Stimulated activated CD4-positive, alpha-beta T cell treated with anti-CD3 and anti-CD28 coated beads, Interleukin-12 subunit alpha, Interleukin-12 subunit beta, amount 100 ng/mL, for 48 hours (primary cell): Measurements from ENCODE around the gene IGFBP4.

ENCODE experiments used
- DNase-seq, 3 donors: peaks; one replicate each; pipeline ENCODE4 v3.0.0-alpha.2; 2020; ENCODE audit warnings: low read depth in 2 of 3, low spot score in 1 of 3

The IGFBP4 gene

GRCh38 chr17:40454613-40454995 lies 11.4 kb downstream of the IGFBP4 start:
- DNase-seq = no peak

- DNase-seq = no peak
Observed at GRCh38 chr17:40456396-40456951, 13.2 kb downstream of the IGFBP4 start.

- no peak for DNase-seq
Observed at GRCh38 chr17:40457369-40457768, 14.1 kb downstream of the IGFBP4 start.

GRCh38 chr17:40457964-40458791 lies 14.9 kb downstream of the IGFBP4 start:
- DNase-seq = no peak

- DNase-seq = no peak
Observed at GRCh38 chr17:40458851-40459482, 15.7 kb downstream of the IGFBP4 start.

- no peak for DNase-seq
Observed at GRCh38 chr17:40459636-40460603, 16.7 kb downstream of the IGFBP4 start.

GRCh38 chr17:40460604-40460967 lies 17.3 kb downstream of the IGFBP4 start:
- no peak for DNase-seq

- DNase-seq = no peak
Observed at GRCh38 chr17:40460968-40461731, 17.9 kb downstream of the IGFBP4 start.

- DNase-seq = no peak
Observed at GRCh38 chr17:40461732-40462342, 18.6 kb downstream of the IGFBP4 start.

- DNase-seq = no peak
Observed at GRCh38 chr17:40462343-40463121, 19.3 kb downstream of the IGFBP4 start.

- DNase-seq = no peak
Observed at GRCh38 chr17:40463122-40463550, 19.9 kb downstream of the IGFBP4 start.

GRCh38 chr17:40464392-40464855 lies 21.2 kb downstream of the IGFBP4 start:
- DNase-seq = no peak

- DNase-seq = no peak
Observed at GRCh38 chr17:40466298-40466971, 23.2 kb downstream of the IGFBP4 start.

- DNase-seq = no peak
Observed at GRCh38 chr17:40467281-40467867, 24.1 kb downstream of the IGFBP4 start.

- DNase-seq = no peak
Observed at GRCh38 chr17:40468560-40468959, 25.3 kb downstream of the IGFBP4 start.

GRCh38 chr17:40469805-40470675 lies 26.8 kb downstream of the IGFBP4 start:
- DNase-seq = no peak
